HG03469 (cell line): ENCODE measurements around the gene USP49.

ENCODE experiments used
- ATAC-seq: cut with Tn5 transposase; IDR thresholded peaks from one replicate; pipeline ENCODE4 v1.9.1; 2021; ENCODE audit warnings: mild to moderate bottlenecking, moderate library complexity, moderate number of reproducible peaks; ENCODE audit not compliant: unreplicated experiment

USP49 gene

GRCh38 chr6:41931792-41932191 lies 36.6 kb upstream of the USP49 start:
- no peak for ATAC-seq

- no peak for ATAC-seq
Measured at GRCh38 chr6:41929924-41930323, 34.7 kb upstream of the USP49 start.

- no peak for ATAC-seq
Measured at GRCh38 chr6:41927253-41927652, 32.1 kb upstream of the USP49 start.

GRCh38 chr6:41922154-41922553 lies 27.0 kb upstream of the USP49 start:
- ATAC-seq, result no peak

GRCh38 chr6:41921712-41921998 lies 26.5 kb upstream of the USP49 start:
- no peak for ATAC-seq

- ATAC-seq, result peak; percentile 78
Measured at GRCh38 chr6:41920921-41921711, 25.9 kb upstream of the USP49 start, which contains the start of the genes BYSL and MED20. Gene BYSL, plus strand, starts transcription at chr6:41921499. Its CDS starts 64 bp downstream, at chr6:41921563. Gene MED20, minus strand, starts transcription at chr6:41921139. Its CDS starts 121 bp downstream, at chr6:41921018.

- ATAC-seq, result no peak
Measured at GRCh38 chr6:41917528-41917927, 22.4 kb upstream of the USP49 start.

- ATAC-seq, result no peak
Measured at GRCh38 chr6:41914869-41915530, 19.8 kb upstream of the USP49 start.

- ATAC-seq, result no peak
Measured at GRCh38 chr6:41914343-41914742, 19.2 kb upstream of the USP49 start.

- ATAC-seq, result no peak
Measured at GRCh38 chr6:41909727-41910126, 14.6 kb upstream of the USP49 start.

- no peak for ATAC-seq
Measured at GRCh38 chr6:41901882-41902519, 6.8 kb upstream of the USP49 start.

GRCh38 chr6:41900861-41901260 lies 5.7 kb upstream of the USP49 start:
- ATAC-seq, result no peak

GRCh38 chr6:41896281-41896680 lies 1.1 kb upstream of the USP49 start:
- no peak for ATAC-seq

GRCh38 chr6:41894366-41895299 lies 542 bp downstream of the USP49 start:
- no peak for ATAC-seq

- no peak for ATAC-seq
Measured at GRCh38 chr6:41892921-41893564, 2.1 kb downstream of the USP49 start.

GRCh38 chr6:41887331-41887751 lies 7.8 kb downstream of the USP49 start:
- ATAC-seq, result no peak

- ATAC-seq, result no peak
Measured at GRCh38 chr6:41885930-41886329, 9.2 kb downstream of the USP49 start.

GRCh38 chr6:41884957-41885356 lies 10.2 kb downstream of the USP49 start:
- ATAC-seq, result no peak

- no peak for ATAC-seq
Measured at GRCh38 chr6:41881506-41881905, 13.7 kb downstream of the USP49 start.

GRCh38 chr6:41878961-41879405 lies 16.2 kb downstream of the USP49 start:
- no peak for ATAC-seq
